CD4-positive, alpha-beta memory T cell (primary cell): Measurements from ENCODE around the gene RASIP1. TPM values are rescaled to one million over a fixed set of nuclear protein-coding genes. Genes with fewer than 3 reads are reported as not detected.
"Not testable (repeated sequence)": the region's sequence is repeated elsewhere in the genome, so short reads cannot be mapped to it uniquely, and the experiment has no call there.

ENCODE experiments used
- CTCF ChIA-PET: fragments of 350-600 bp; sonication (Branson Sonifier 250); formaldehyde crosslinking; loops from one replicate; lab custom pipeline; 2021; ENCODE audit warnings: inconsistent platforms; ENCODE audit not compliant: partially characterized antibody; lab: Charles Lee
- POLR2A ChIA-PET: fragments of 350-600 bp; sonication (Branson Sonifier 250); formaldehyde crosslinking; loops from one replicate; lab custom pipeline; 2021; ENCODE audit not compliant: partially characterized antibody; lab: Charles Lee
- DNase-seq, 5 donors: peaks; one replicate each; pipeline versions ENCODE4 v3.0.0 to v3.0.0-alpha.2; 2020 to 2022; ENCODE audit warnings: mixed read lengths in 1 of 5
- H3K27ac ChIP-seq: one replicate; pipeline ENCODE4 v1.7.0; 2013; ENCODE audit warnings: low read depth, low read length
- H3K27me3 ChIP-seq: 2 replicates; pipeline ENCODE4 v1.7.0; 2013; ENCODE audit warnings: mild to moderate bottlenecking, low read length, moderate library complexity; ENCODE audit not compliant: insufficient read depth
- H3K36me3 ChIP-seq: 2 replicates; pipeline ENCODE4 v1.7.0; 2013; ENCODE audit warnings: mild to moderate bottlenecking, low read length, moderate library complexity; ENCODE audit not compliant: insufficient read depth
- H3K4me1 ChIP-seq: 2 replicates; pipeline ENCODE4 v1.7.0; 2013; ENCODE audit warnings: mild to moderate bottlenecking, low read length, moderate library complexity; ENCODE audit not compliant: insufficient read depth
- H3K4me3 ChIP-seq, 2 donors: one replicate each; pipeline ENCODE4 v1.7.0; 2013; ENCODE audit warnings: low read length in 2 of 2, mild to moderate bottlenecking in 1 of 2
- H3K9me3 ChIP-seq, 2 donors: one replicate each; pipeline ENCODE4 v1.7.0; 2013; ENCODE audit warnings: low read length in 2 of 2, control low read depth in 1 of 2; ENCODE audit not compliant: control insufficient read depth in 1 of 2
- H3K27ac Mint-ChIP-seq, 7 donors: one replicate each; pipeline ENCODE4 v1.8.0; 2020 to 2021; ENCODE audit warnings: mixed read lengths in 7 of 7, mild to moderate bottlenecking in 6 of 7, inconsistent platforms in 3 of 7, moderate library complexity in 3 of 7
- H3K27me3 Mint-ChIP-seq, 2 donors: one replicate each; pipeline ENCODE4 v1.8.0; 2020 to 2021; ENCODE audit warnings: mixed read lengths in 2 of 2
- H3K36me3 Mint-ChIP-seq, 2 donors: one replicate each; pipeline ENCODE4 v1.8.0; 2020 to 2021; ENCODE audit warnings: mixed read lengths in 2 of 2, inconsistent platforms in 1 of 2, mild to moderate bottlenecking in 1 of 2
- H3K4me1 Mint-ChIP-seq, 4 donors: one replicate each; pipeline ENCODE4 v1.8.0; 2020 to 2021; ENCODE audit warnings: mixed read lengths in 4 of 4, mild to moderate bottlenecking in 1 of 4
- H3K4me3 Mint-ChIP-seq, 8 donors: one replicate each; pipeline ENCODE4 v1.8.0; 2020 to 2021; ENCODE audit warnings: mixed read lengths in 8 of 8, mild to moderate bottlenecking in 7 of 8, moderate library complexity in 6 of 8, inconsistent platforms in 3 of 8
- H3K9me3 Mint-ChIP-seq, 8 donors: one replicate each; pipeline ENCODE4 v1.8.0; 2020 to 2021; ENCODE audit warnings: mixed read lengths in 8 of 8, mild to moderate bottlenecking in 5 of 8, inconsistent platforms in 3 of 8, moderate library complexity in 1 of 8
- intact Hi-C: fragments of 100-400 bp; cut with micrococcal nuclease; formaldehyde crosslinking; loops from one replicate; pipeline ENCODE4 v1.15.1; 2023
- polyA plus RNA-seq, 2 donors: library from polyadenylated mRNA; unstranded; fragments of 300-500 nt; fragmentation: Illumina TruSeq; gene quantifications; one replicate each; pipeline ENCODE4 v1.2.3, GENCODE V29; 2021
- total RNA-seq, 2 experiments: library from RNA; stranded (reverse); gene quantifications; one replicate each; pipeline ENCODE4 v1.2.3, GENCODE V29; 2021

Gene RASIP1
- total and polyA plus RNA-seq, 4 experiments from 2014 or later, result 0.10 to 0.25 (median 0.22) TPM; not detected in 1

DNA sequence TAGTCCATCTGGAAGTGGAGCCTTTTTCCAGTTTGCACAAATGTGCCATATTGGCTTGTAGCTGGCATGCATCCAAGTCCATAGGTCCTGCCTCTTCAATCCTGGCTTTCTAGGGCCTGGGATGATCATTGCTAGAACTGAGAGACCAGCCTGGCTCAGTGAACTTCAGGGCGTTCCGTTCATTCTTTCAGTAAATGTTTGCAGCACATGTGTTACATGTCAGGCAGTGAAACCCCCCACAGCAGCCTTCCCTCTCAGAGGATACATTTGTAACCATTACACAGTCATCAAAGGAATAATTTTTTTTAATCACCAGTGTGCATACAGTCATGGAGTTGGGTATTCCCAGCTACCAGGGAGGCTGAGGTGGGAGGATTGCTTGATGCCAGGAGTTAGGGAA is 35.0 kb downstream of the RASIP1 start:
- Mint-ChIP-seq H3K4me3 (no peak overlapping the region), H3K9me3 (peaks cover 0 to 2% (median 0%) of the 10 kb centered on the region in 8 donors), H3K36me3 (peaks cover 31 to 39% of the 10 kb centered on the region in 2 donors), H3K27me3 (no peaks in the 10 kb centered on the region), H3K27ac (peak overlapping the region in 1 of 7 donors; percentile 53), H3K4me1 (peaks cover 2 to 7% (median 4%) of the 10 kb centered on the region in 4 donors)
- ChIA-PET CTCF (no interaction called here), POLR2A (no interaction called here)
- DNase-seq, result no peak
- Histone ChIP-seq H3K36me3 (no peaks in the 10 kb centered on the region), H3K27ac (no peak overlapping the region), H3K4me1 (no peaks in the 10 kb centered on the region), H3K9me3 (no peaks in the 10 kb centered on the region), H3K4me3 (no peak overlapping the region), H3K27me3 (no peaks in the 10 kb centered on the region)
- intact Hi-C loops, result no loop called here

DNA sequence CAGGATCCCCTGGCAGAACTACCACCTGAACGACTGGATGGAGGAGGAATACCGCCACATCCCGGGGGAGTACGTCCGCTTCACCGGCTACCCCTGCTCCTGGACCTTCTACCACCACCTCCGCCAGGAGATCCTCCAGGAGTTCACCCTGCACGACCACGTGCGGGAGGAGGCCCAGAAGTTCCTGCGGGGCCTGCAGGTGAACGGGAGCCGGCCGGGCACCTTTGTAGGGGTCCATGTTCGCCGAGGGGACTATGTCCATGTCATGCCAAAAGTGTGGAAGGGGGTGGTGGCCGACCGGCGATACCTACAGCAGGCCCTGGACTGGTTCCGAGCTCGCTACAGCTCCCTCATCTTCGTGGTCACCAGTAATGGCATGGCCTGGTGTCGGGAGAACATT is 37.1 kb downstream of the RASIP1 start:
- CTCF ChIA-PET, result no interaction called here
- POLR2A ChIA-PET, result no interaction called here

DNA sequence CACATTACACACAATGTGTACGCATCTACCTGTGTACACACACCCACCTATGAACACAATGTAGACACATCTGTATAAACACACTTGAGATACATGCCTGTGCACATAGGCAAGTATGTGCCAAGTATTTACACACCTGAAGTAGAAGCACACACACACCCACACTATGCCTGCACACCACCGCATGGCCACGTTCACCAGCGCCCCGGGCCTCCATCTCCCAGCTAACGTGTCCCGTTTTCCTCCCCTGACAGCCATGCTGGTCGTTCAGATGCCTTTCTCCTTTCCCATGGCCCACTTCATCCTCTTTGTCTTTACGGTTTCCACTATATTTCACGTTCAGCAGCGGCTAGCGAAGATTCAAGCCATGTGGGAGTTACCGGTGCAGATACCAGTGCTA is 37.7 kb downstream of the RASIP1 start:
- peaks cover 0 to 3% (median 1%) of the 10 kb centered on the region in 4 donors for H3K4me1 Mint-ChIP-seq
- CTCF ChIA-PET, result no interaction called here
- intact Hi-C loops, result no loop called here

More for the DNA sequence above, 37.1 kb downstream of the RASIP1 start:
- H3K36me3 Mint-ChIP-seq, result peaks cover 30 to 42% of the 10 kb centered on the region in 2 donors
- no peaks in the 10 kb centered on the region for H3K27me3 Mint-ChIP-seq
- H3K27ac ChIP-seq, result no peak overlapping the region
- H3K27ac Mint-ChIP-seq, result no peak overlapping the region
- no peaks in the 10 kb centered on the region for H3K36me3 ChIP-seq
- H3K9me3 ChIP-seq, result no peaks in the 10 kb centered on the region
- DNase-seq, result no peak
- H3K4me1 Mint-ChIP-seq, result peaks cover 0 to 3% (median 1%) of the 10 kb centered on the region in 4 donors
- no peak overlapping the region for H3K4me3 Mint-ChIP-seq
- H3K9me3 Mint-ChIP-seq, result peaks cover 0 to 2% (median 0%) of the 10 kb centered on the region in 8 donors
- no peaks in the 10 kb centered on the region for H3K4me1 ChIP-seq
- H3K27me3 ChIP-seq, result no peaks in the 10 kb centered on the region
- intact Hi-C loops, result no loop called here
- H3K4me3 ChIP-seq, result no peak overlapping the region

DNA sequence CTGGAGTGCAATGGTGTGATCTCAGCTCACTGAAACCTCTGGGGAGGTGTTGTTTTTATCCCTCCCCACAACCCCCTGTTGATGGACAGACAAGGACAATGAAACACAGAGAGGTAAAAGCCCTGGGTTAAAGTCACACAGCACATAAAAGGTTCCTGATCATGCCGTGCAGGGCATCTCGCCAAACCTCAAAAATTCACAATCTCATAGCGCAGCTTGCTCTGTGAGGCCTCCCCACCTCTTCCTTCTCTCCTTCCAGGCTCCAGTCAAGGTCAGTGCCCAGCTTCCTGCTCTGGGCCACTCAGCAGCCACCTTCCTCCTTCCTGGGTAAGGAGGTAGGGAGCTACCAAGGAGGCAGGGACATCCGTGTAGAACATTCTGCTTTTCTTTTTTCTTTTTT is 42.4 kb downstream of the RASIP1 start:
- POLR2A ChIA-PET, result no interaction called here
- Histone ChIP-seq H3K27me3 (peaks cover 7% of the 10 kb centered on the region), H3K27ac (no peak overlapping the region), H3K9me3 (no peaks in the 10 kb centered on the region), H3K36me3 (no peaks in the 10 kb centered on the region), H3K4me3 (no peak overlapping the region), H3K4me1 (peaks cover 7% of the 10 kb centered on the region)
- CTCF ChIA-PET, result no interaction called here
- H3K4me3 Mint-ChIP-seq, result no peak overlapping the region
- intact Hi-C loops, result no loop called here
- DNase-seq, result no peak
- peaks cover 0 to 8% of the 10 kb centered on the region in 2 donors for H3K27me3 Mint-ChIP-seq
- H3K27ac Mint-ChIP-seq, result no peak overlapping the region
- H3K4me1 Mint-ChIP-seq, result peaks cover 3 to 17% (median 7%) of the 10 kb centered on the region in 4 donors
- peaks cover 0 to 2% (median 0%) of the 10 kb centered on the region in 8 donors for H3K9me3 Mint-ChIP-seq
- H3K36me3 Mint-ChIP-seq, result peaks cover 12 to 16% of the 10 kb centered on the region in 2 donors

More for the DNA sequence above, 37.7 kb downstream of the RASIP1 start:
- no peak for DNase-seq
- peaks cover 0 to 4% of the 10 kb centered on the region in 2 donors for H3K27me3 Mint-ChIP-seq
- peaks cover 0 to 2% (median 0%) of the 10 kb centered on the region in 8 donors for H3K9me3 Mint-ChIP-seq
- peaks cover 30 to 42% of the 10 kb centered on the region in 2 donors for H3K36me3 Mint-ChIP-seq
- POLR2A ChIA-PET, result no interaction called here
- Histone ChIP-seq H3K27ac (no peak overlapping the region), H3K27me3 (no peaks in the 10 kb centered on the region), H3K9me3 (no peaks in the 10 kb centered on the region), H3K4me3 (no peak overlapping the region), H3K4me1 (no peaks in the 10 kb centered on the region), H3K36me3 (no peaks in the 10 kb centered on the region)
- H3K4me3 Mint-ChIP-seq, result no peak overlapping the region
- no peak overlapping the region for H3K27ac Mint-ChIP-seq

DNA sequence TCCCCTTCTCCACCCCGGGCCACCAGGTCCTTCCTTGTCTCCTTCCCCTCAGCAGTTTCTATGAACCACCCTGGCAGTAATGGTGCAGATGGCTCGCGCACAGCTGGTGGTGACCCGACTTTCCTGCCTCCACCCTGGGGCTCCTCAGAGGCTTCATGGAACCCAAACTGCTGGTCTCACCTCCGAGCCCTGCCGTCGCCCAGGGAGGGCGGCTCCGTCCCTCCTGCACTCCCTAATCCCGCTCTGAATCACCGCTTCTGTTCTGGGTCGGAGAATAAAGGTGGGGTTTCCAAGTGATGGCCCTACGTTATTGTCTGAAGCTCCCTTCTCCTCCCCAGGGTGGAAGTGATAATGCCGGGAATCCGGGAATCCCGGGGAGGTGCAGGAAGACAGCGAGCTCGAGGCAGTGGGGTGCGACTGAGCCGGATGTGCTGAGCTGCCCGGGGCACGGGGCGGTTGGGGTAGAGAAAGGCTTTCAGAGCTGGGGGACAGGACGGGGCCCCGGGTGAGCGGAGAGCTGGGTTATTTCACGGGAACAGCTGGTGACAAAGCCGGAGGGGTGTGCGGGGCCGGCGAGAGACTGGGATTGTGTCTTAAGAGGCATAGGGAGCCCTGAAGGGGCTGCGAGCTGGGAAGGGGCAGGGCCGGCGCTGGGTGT is 43.9 kb downstream of the RASIP1 start:
- DNase-seq, result no peak
- Mint-ChIP-seq H3K27me3 (peaks cover 0 to 8% of the 10 kb centered on the region in 2 donors), H3K27ac (peak overlapping the region in 3 of 7 donors; percentile 29 to 60 (median 41)), H3K9me3 (no peaks in the 10 kb centered on the region), H3K36me3 (peaks cover 3 to 11% of the 10 kb centered on the region in 2 donors), H3K4me1 (peaks cover 0 to 14% (median 7%) of the 10 kb centered on the region in 4 donors), H3K4me3 (peak overlapping the region in 7 of 8 donors; percentile 28 to 75 (median 63))
- ChIA-PET CTCF (interaction anchor here (1.0 to 1.2 kb wide), 3 partner anchors 22 to 145 kb away, joined by 3 read pairs; no protein-coding TSS in a partner anchor), POLR2A (interaction anchor here (1.0 to 1.4 kb wide), 2 partner anchors 17 to 30 kb away, joined by 3 read pairs; no protein-coding TSS in a partner anchor)
- Histone ChIP-seq H3K9me3 (no peaks in the 10 kb centered on the region), H3K27ac (no peak overlapping the region), H3K4me3 (no peak overlapping the region), H3K27me3 (peaks cover 7% of the 10 kb centered on the region), H3K4me1 (peaks cover 7% of the 10 kb centered on the region), H3K36me3 (no peaks in the 10 kb centered on the region)
- intact Hi-C loops, result no loop called here

DNA sequence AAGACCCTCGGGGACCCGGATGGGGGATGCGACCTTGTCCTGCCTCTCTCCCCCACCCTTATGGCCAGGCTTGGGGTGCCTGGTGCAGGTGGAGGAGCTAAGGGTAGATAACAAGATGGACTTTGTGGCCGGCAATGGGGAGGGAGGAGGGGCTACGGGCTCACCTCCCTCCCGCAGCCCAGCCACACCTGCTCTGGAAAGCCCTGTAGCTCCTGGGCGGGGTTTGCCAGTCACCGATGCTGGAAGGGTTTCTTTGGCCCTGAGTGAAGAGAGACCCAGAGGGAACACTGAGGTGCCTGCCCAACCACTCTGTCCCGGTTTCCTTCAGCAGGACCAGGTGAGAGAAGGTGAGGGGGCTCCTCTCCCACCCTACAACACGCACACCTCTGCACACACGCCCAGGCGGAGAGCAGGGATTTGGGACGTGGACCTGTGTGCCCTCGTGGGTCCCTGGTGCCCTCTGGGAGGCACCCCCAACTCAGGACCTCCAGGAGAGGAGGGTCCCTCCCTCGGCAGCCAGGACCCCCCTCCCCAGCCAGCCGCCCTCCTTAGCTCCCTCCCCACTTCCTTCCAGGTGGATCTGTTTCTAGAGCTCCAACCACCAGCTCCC is 44.6 kb downstream of the RASIP1 start, which contains the start of gene FUT2:
TSS of gene FUT2 (plus strand) at position 229 of the 610 bp plus-strand sequence. CDS start 6,986 bp downstream, outside the sequence.
- intact Hi-C loops, result no loop called here
- Histone ChIP-seq H3K4me1 (peaks cover 7% of the 10 kb centered on the region), H3K36me3 (no peaks in the 10 kb centered on the region), H3K27ac (no peak within 1 kb of the TSS), H3K9me3 (no peaks in the 10 kb centered on the region), H3K27me3 (peaks cover 7% of the 10 kb centered on the region), H3K4me3 (no peak within 1 kb of the TSS)
- H3K4me3 Mint-ChIP-seq, result peak within 1 kb of the TSS in 7 of 8 donors; percentile 28 to 75 (median 63)
- POLR2A ChIA-PET, result interaction anchor here (1.0 kb wide), 1 partner anchor 18 kb away, joined by 3 read pairs; no protein-coding TSS in a partner anchor
- peaks cover 0 to 14% (median 7%) of the 10 kb centered on the region in 4 donors for H3K4me1 Mint-ChIP-seq
- DNase-seq, result no peak
- H3K27ac Mint-ChIP-seq, result peak within 1 kb of the TSS in 3 of 7 donors; percentile 29 to 60 (median 41)
- H3K27me3 Mint-ChIP-seq, result peaks cover 0 to 8% of the 10 kb centered on the region in 2 donors
- H3K36me3 Mint-ChIP-seq, result peaks cover 3 to 6% of the 10 kb centered on the region in 2 donors
- no peaks in the 10 kb centered on the region for H3K9me3 Mint-ChIP-seq
- CTCF ChIA-PET, result interaction anchor here (1.0 to 1.2 kb wide), 3 partner anchors 21 to 146 kb away, joined by 3 read pairs; no protein-coding TSS in a partner anchor

DNA sequence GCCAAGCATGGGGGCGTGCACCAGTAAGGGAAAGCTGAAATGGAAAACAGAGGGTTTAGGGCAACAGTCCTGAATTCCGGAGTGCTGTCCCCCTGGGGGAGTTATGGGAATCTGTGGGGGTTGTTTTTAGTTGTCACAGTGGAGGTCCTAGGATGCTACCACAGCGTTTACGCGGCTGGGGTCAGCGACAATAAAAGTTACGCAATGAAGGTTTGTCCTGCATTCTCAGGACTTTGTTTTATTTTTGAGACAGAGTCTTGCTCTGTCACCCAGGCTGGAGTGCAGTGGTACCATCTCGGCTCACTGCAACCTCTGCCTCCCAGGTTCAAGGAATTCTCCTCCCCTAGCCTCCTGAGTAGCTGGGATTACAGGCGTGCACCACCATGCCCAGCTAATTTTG is 46.8 kb downstream of the RASIP1 start:
- H3K36me3 Mint-ChIP-seq, DNase-seq, H3K4me3 Mint-ChIP-seq, H3K4me3 ChIP-seq, H3K4me1 ChIP-seq, H3K27ac ChIP-seq, POLR2A ChIA-PET, H3K36me3 ChIP-seq, H3K9me3 Mint-ChIP-seq, H3K27me3 ChIP-seq, H3K9me3 ChIP-seq, H3K27me3 Mint-ChIP-seq, intact Hi-C loops: not testable (repeated sequence)
- H3K27ac Mint-ChIP-seq, result peak overlapping the region in 1 of 7 donors; percentile 15
- CTCF ChIA-PET, result interaction anchor here (0.9 to 1.2 kb wide), 2 partner anchors 18 to 149 kb away, joined by 3 read pairs; no protein-coding TSS in a partner anchor
- peaks cover 0 to 14% (median 7%) of the 10 kb centered on the region in 4 donors for H3K4me1 Mint-ChIP-seq
